HCT116 (cell line): ENCODE data around the gene SMG6.

Experiments
- CEBPB ChIP-seq: IDR thresholded peaks from 2 replicates; pipeline ENCODE4 v1.6.1; 2012; ENCODE audit warnings: low read depth
- EZH2 ChIP-seq: fragments of 200-600 bp; sonication (generic); IDR thresholded peaks from 2 replicates; pipeline ENCODE4 v1.6.1; 2017; ENCODE audit warnings: antibody characterized with exemption, mixed run types
- EZH2phosphoT487 ChIP-seq: fragments of 200-600 bp; IDR thresholded peaks from 2 replicates; pipeline ENCODE4 v1.6.1; 2018; ENCODE audit warnings: antibody characterized with exemption, borderline replicate concordance
- POLR2A ChIP-seq: IDR thresholded peaks from 2 replicates; pipeline ENCODE4 v1.7.0; 2011; ENCODE audit warnings: borderline replicate concordance; ENCODE audit not compliant: insufficient read depth, insufficient read length; ENCODE audit errors: extremely low read depth
- RAD21 ChIP-seq: IDR thresholded peaks from 2 replicates; pipeline ENCODE4 v1.6.1; 2012; ENCODE audit warnings: low read depth, mild to moderate bottlenecking
- SP1 ChIP-seq: IDR thresholded peaks from 2 replicates; pipeline ENCODE4 v1.6.1; 2012; ENCODE audit warnings: low read depth
- TF ChIP-seq, protein P1 (sequence below): IDR thresholded peaks from 2 replicates; pipeline ENCODE4 v1.6.1; 2011; ENCODE audit warnings: mild to moderate bottlenecking, low read length, moderate library complexity; ENCODE audit not compliant: insufficient replicate concordance; ENCODE audit errors: extremely low read depth
- TF ChIP-seq, protein P2 (sequence below), 3 experiments: fragments of 200-600 bp in 1 of 3; sonication (generic) in 1 of 3; IDR thresholded peaks in 2 of 3; conservative IDR thresholded peaks in 1 of 3; 2 replicates each; pipeline ENCODE4 v1.5.1; 2012 to 2017; ENCODE audit warnings: low read depth in 2 of 3, low read length in 2 of 3, antibody characterized with exemption in 1 of 3, borderline replicate concordance in 1 of 3, control low read depth in 1 of 3, mild to moderate bottlenecking in 1 of 3, mixed read lengths in 1 of 3, mixed run types in 1 of 3, moderate library complexity in 1 of 3; ENCODE audit not compliant: insufficient read depth in 1 of 3
- TF ChIP-seq, protein P3 (sequence below): IDR thresholded peaks from 2 replicates; pipeline ENCODE4 v1.6.1; 2012
- TF ChIP-seq, protein P4 (sequence below): IDR thresholded peaks from 2 replicates; pipeline ENCODE4 v1.6.1; 2012; ENCODE audit warnings: low read depth

DNA sequence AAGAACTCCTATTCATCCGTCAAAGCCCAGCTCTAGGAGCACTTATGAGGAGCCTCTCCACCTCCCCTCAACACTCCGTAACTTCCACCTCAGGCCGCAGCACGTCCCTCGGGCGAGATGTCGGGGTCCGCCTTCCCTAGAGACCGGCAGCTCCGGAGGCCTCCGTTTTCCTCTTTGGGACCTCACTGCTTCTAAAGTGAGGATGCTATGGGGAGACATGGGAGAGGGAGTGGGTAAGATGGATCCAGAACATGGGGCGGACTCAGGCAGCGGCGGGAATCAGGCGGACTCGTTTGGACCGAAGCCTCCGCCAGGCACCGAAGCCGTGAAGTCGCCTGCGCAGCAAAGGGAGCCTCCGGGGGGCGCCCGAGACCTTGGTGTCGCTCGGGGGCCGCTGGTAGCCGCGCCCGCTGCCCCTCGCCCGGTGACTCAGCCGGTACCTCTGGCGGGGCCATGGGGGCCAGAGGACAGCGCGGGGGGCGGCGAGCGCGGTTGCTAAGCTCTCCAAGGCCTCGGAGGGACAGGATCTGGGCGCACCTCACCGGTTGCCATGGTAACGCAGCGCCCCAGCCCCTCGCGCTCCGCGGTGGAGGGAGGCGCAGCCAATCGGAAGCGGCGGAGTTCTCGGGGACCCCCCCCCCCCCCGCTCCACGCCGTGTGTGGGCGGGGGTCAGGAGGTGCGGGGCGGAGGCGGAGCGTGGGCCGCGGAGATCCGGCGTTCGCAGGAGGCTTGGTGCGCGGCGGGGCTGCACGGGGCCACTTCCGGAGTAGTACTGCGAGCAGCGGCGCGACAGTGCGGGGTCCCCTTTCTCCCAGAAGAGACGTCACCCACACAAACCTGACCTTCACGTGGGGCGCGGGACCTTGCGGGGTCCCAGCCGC, 250.0 kb downstream of the SMG6 start:
- TF ChIP-seq, protein P1, sequence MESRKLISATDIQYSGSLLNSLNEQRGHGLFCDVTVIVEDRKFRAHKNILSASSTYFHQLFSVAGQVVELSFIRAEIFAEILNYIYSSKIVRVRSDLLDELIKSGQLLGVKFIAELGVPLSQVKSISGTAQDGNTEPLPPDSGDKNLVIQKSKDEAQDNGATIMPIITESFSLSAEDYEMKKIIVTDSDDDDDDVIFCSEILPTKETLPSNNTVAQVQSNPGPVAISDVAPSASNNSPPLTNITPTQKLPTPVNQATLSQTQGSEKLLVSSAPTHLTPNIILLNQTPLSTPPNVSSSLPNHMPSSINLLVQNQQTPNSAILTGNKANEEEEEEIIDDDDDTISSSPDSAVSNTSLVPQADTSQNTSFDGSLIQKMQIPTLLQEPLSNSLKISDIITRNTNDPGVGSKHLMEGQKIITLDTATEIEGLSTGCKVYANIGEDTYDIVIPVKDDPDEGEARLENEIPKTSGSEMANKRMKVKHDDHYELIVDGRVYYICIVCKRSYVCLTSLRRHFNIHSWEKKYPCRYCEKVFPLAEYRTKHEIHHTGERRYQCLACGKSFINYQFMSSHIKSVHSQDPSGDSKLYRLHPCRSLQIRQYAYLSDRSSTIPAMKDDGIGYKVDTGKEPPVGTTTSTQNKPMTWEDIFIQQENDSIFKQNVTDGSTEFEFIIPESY: no peak
- TF ChIP-seq, protein P2, sequence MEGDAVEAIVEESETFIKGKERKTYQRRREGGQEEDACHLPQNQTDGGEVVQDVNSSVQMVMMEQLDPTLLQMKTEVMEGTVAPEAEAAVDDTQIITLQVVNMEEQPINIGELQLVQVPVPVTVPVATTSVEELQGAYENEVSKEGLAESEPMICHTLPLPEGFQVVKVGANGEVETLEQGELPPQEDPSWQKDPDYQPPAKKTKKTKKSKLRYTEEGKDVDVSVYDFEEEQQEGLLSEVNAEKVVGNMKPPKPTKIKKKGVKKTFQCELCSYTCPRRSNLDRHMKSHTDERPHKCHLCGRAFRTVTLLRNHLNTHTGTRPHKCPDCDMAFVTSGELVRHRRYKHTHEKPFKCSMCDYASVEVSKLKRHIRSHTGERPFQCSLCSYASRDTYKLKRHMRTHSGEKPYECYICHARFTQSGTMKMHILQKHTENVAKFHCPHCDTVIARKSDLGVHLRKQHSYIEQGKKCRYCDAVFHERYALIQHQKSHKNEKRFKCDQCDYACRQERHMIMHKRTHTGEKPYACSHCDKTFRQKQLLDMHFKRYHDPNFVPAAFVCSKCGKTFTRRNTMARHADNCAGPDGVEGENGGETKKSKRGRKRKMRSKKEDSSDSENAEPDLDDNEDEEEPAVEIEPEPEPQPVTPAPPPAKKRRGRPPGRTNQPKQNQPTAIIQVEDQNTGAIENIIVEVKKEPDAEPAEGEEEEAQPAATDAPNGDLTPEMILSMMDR (IDR thresholded peaks at IDR 0.05 in 2 of 3, conservative IDR thresholded peaks at IDR 0.05 in 1 of 3; ENCODE audit: borderline replicate concordance in 1 of 3, insufficient read depth in 1 of 3, low read depth in 2 of 3, low read length in 2 of 3): no peak
- TF ChIP-seq RAD21 (no peak), EZH2 (no peak), POLR2A (no peak), CEBPB (no peak), SP1 (no peak), EZH2phosphoT487 (no peak)
- TF ChIP-seq, protein P3, sequence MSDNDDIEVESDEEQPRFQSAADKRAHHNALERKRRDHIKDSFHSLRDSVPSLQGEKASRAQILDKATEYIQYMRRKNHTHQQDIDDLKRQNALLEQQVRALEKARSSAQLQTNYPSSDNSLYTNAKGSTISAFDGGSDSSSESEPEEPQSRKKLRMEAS: no peak
- TF ChIP-seq, protein P4, sequence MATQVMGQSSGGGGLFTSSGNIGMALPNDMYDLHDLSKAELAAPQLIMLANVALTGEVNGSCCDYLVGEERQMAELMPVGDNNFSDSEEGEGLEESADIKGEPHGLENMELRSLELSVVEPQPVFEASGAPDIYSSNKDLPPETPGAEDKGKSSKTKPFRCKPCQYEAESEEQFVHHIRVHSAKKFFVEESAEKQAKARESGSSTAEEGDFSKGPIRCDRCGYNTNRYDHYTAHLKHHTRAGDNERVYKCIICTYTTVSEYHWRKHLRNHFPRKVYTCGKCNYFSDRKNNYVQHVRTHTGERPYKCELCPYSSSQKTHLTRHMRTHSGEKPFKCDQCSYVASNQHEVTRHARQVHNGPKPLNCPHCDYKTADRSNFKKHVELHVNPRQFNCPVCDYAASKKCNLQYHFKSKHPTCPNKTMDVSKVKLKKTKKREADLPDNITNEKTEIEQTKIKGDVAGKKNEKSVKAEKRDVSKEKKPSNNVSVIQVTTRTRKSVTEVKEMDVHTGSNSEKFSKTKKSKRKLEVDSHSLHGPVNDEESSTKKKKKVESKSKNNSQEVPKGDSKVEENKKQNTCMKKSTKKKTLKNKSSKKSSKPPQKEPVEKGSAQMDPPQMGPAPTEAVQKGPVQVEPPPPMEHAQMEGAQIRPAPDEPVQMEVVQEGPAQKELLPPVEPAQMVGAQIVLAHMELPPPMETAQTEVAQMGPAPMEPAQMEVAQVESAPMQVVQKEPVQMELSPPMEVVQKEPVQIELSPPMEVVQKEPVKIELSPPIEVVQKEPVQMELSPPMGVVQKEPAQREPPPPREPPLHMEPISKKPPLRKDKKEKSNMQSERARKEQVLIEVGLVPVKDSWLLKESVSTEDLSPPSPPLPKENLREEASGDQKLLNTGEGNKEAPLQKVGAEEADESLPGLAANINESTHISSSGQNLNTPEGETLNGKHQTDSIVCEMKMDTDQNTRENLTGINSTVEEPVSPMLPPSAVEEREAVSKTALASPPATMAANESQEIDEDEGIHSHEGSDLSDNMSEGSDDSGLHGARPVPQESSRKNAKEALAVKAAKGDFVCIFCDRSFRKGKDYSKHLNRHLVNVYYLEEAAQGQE: no peak
